Common myeloid progenitor, CD34-positive (primary cell): ENCODE measurements around the gene LIMCH1.

Experiments
- CTCF ChIA-PET: fragments of 350-600 bp; sonication (Branson Sonifier 250); formaldehyde crosslinking; loops from one replicate; lab custom pipeline; 2021; ENCODE audit warnings: antibody characterized with exemption; lab: Charles Lee
- POLR2A ChIA-PET: fragments of 350-600 bp; sonication (Branson Sonifier 250); formaldehyde crosslinking; loops from one replicate; lab custom pipeline; 2021; ENCODE audit warnings: antibody characterized with exemption; lab: Charles Lee
- DNase-seq, 3 donors: peaks; one replicate each; pipeline versions ENCODE4 v3.0.0 to v3.0.0-alpha.2; 2013
- H3K27ac ChIP-seq, 2 experiments: 1 replicate in 1 of 2; 2 replicates in 1 of 2; pipeline ENCODE4 v1.7.0; 2013; ENCODE audit warnings: inconsistent platforms in 2 of 2, low read length in 2 of 2, mild to moderate bottlenecking in 2 of 2, low read depth in 1 of 2, moderate library complexity in 1 of 2; ENCODE audit not compliant: severe bottlenecking in 2 of 2, insufficient read depth in 1 of 2, poor library complexity in 1 of 2
- H3K27me3 ChIP-seq, 5 experiments: replicated peaks in 2 of 5; 1 replicate in 3 of 5; 2 replicates in 2 of 5; pipeline versions ENCODE4 v1.6.1 to v1.7.0; 2013; ENCODE audit warnings: low read length in 4 of 5, mild to moderate bottlenecking in 2 of 5, moderate library complexity in 2 of 5, inconsistent platforms in 1 of 5; ENCODE audit not compliant: insufficient read depth in 5 of 5, control insufficient read depth in 4 of 5
- H3K36me3 ChIP-seq, 4 experiments: 1 replicate in 2 of 4; 2 replicates in 2 of 4; pipeline versions ENCODE4 v1.6.1 to v1.7.0; 2013; ENCODE audit warnings: low read length in 3 of 4, control low read depth in 1 of 4, mild to moderate bottlenecking in 1 of 4; ENCODE audit not compliant: control insufficient read depth in 4 of 4, insufficient read depth in 4 of 4
- H3K4me1 ChIP-seq, 4 experiments: 1 replicate in 3 of 4; 2 replicates in 1 of 4; pipeline versions ENCODE4 v1.6.1 to v1.7.1; 2013; ENCODE audit warnings: low read length in 3 of 4, mild to moderate bottlenecking in 3 of 4, control low read depth in 1 of 4, inconsistent platforms in 1 of 4, moderate library complexity in 1 of 4; ENCODE audit not compliant: control insufficient read depth in 4 of 4, insufficient read depth in 4 of 4; ENCODE audit errors: control extremely low read depth in 1 of 4
- H3K4me3 ChIP-seq, 7 experiments: 1 replicate in 4 of 7; 2 replicates in 3 of 7; pipeline versions ENCODE4 v1.5.1 to v1.7.0; 2013; ENCODE audit warnings: mild to moderate bottlenecking in 7 of 7, low read length in 6 of 7, moderate library complexity in 6 of 7, inconsistent platforms in 2 of 7, low read depth in 2 of 7, control low read depth in 1 of 7; ENCODE audit not compliant: insufficient read depth in 4 of 7, control insufficient read depth in 1 of 7; ENCODE audit errors: extremely low read depth in 1 of 7
- H3K9me3 ChIP-seq, 5 experiments: 1 replicate in 4 of 5; 2 replicates in 1 of 5; pipeline versions ENCODE4 v1.6.1 to v1.7.1; 2013; ENCODE audit warnings: low read length in 4 of 5, mild to moderate bottlenecking in 2 of 5, inconsistent platforms in 1 of 5, low read depth in 1 of 5, moderate library complexity in 1 of 5; ENCODE audit not compliant: control insufficient read depth in 4 of 5, insufficient read depth in 2 of 5; ENCODE audit errors: control extremely low read depth in 1 of 5
- whole genome bisulfite sequencing: methylation state at CpG from one replicate; pipeline ENCODE4 v1.1.5; 2013; ENCODE audit not compliant: insufficient coverage; 5-methylcytosine and 5-hydroxymethylcytosine counted together

LIMCH1 gene

DNA sequence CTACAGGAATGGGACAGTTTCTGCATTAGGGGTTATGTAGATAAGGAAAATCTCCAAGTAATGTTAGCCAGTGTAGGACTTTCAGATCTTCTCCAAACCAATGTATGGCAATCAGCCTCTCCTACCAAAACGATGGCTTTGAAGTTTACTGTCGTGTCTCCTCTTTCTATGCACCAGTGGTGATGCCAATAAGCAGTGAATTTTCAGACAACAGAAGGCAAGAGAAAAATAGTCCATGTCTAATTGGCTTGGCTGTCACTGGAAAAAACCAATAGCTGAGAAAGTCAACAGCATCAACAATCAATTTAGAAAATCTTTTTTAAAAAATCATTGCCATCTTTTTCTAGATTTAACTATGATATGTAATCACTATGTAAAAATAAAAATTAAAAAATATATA, 35.0 kb downstream of the LIMCH1 start:
- Histone ChIP-seq H3K9me3 (no peaks in the 10 kb centered on the region), H3K4me3 (peak overlapping the region in 2 of 7 experiments; percentile 59 to 62)
- 0% methylated on average over 2 of the region's 2 CpGs for WGBS

DNA sequence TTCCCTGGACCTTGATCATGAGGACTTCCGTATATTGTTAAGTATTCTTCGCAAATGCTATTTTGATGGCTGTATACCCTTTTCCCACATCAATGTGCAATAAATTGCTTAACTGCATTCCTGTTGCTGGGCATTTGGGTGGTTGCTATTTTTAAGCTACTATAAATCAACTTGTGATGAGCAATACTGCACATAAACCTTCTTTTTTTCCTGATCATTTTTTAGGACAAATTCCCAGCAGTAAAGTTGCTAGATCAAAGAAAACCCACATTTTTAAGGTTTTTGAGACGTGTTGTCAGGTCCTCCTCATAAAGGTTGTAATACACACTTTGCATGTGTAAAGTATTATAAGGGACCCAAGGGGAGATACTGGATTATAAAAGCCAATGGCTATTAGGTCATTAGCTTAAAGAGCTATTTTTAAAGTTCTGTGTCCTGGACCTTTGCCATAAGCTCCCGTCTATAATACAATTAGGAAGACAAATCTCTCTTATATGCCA, 35.6 kb downstream of the LIMCH1 start:
- POLR2A ChIA-PET, result no interaction called here
- CTCF ChIA-PET, result interaction anchor here (1.8 kb wide), 1 partner anchor 70 kb away, joined by 4 read pairs; no protein-coding TSS in a partner anchor
- no peak overlapping the region for H3K27ac ChIP-seq
- WGBS, result 80% methylated on average over 1 of the region's 4 CpGs
- no peak overlapping the region for H3K4me3 ChIP-seq
- H3K9me3 ChIP-seq, result no peaks in the 10 kb centered on the region
- no peak for DNase-seq
- H3K36me3 ChIP-seq, result peaks cover 0 to 3% (median 0%) of the 10 kb centered on the region in 4 experiments
- peaks cover 0 to 7% (median 2%) of the 10 kb centered on the region in 4 experiments for H3K4me1 ChIP-seq
- H3K27me3 ChIP-seq, result no peaks in the 10 kb centered on the region

More for the DNA sequence above, 35.0 kb downstream of the LIMCH1 start:
- no peak for DNase-seq
- Histone ChIP-seq H3K27ac (no peak overlapping the region), H3K36me3 (peaks cover 0 to 3% (median 0%) of the 10 kb centered on the region in 4 experiments), H3K4me1 (peaks cover 0 to 7% (median 2%) of the 10 kb centered on the region in 4 experiments), H3K27me3 (no peaks in the 10 kb centered on the region)
- POLR2A ChIA-PET, result no interaction called here
- CTCF ChIA-PET, result interaction anchor here (1.8 kb wide), 1 partner anchor 71 kb away, joined by 4 read pairs; no protein-coding TSS in a partner anchor

DNA sequence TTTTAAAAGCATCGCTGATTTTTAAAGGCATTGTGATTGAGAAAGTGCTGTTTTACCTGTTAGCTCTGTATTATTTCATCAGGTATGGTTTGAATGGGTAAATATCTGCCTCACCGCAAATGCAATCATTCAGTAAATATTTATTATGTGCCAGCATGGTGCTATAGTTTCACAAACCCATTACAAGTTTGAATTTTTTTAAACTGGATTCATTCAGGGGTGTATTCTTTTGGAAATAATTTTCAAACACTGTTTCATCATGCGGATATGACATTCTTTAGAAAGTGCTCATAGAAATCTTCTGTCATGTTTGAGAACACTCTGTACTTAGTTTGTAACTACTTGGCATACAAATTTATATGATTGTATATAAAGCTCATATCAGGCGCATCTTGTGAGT, 37.2 kb downstream of the LIMCH1 start:
- Histone ChIP-seq H3K9me3 (no peaks in the 10 kb centered on the region), H3K27ac (no peak overlapping the region), H3K4me1 (peaks cover 0 to 7% (median 2%) of the 10 kb centered on the region in 4 experiments), H3K36me3 (peaks cover 0 to 3% (median 0%) of the 10 kb centered on the region in 4 experiments), H3K4me3 (no peak overlapping the region), H3K27me3 (no peaks in the 10 kb centered on the region)
- WGBS, result 100% methylated on average over 1 of the region's 4 CpGs
- POLR2A ChIA-PET, result no interaction called here
- CTCF ChIA-PET, result interaction anchor here (1.1 to 1.3 kb wide), 2 partner anchors 12 to 56 kb away, joined by 3 read pairs; no protein-coding TSS in a partner anchor
- no peak for DNase-seq

DNA sequence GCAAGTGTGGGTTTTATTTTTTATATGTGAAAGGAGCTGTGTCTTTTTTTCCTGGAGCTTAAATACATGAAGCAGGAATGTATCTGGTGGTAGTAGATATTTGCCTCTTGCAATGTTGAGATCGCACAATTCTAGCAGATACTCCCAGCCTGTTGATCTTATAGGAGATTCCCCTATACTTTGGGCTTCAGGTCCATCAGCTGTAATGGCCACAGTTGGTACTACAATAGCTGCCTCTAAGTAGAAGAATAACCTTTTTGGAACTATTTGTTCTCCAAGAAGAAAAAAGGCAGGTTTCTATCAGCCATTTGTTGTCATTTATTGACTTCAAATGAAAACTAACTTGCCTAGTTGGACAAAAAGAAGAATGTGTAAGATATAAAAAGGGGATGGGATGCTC, 37.7 kb downstream of the LIMCH1 start:
- DNase-seq, result no peak
- H3K27ac ChIP-seq, result no peak overlapping the region
- H3K4me1 ChIP-seq, result peaks cover 0 to 7% (median 2%) of the 10 kb centered on the region in 4 experiments
- H3K27me3 ChIP-seq, result no peaks in the 10 kb centered on the region
- no CpG with 5 or more reads among the region's 1 CpG for WGBS
- H3K9me3 ChIP-seq, result no peaks in the 10 kb centered on the region
- CTCF ChIA-PET, result interaction anchor here (1.1 to 1.3 kb wide), 2 partner anchors 11 to 57 kb away, joined by 3 read pairs; no protein-coding TSS in a partner anchor
- no peak overlapping the region for H3K4me3 ChIP-seq
- POLR2A ChIA-PET, result no interaction called here
- peaks cover 0 to 3% (median 0%) of the 10 kb centered on the region in 4 experiments for H3K36me3 ChIP-seq

DNA sequence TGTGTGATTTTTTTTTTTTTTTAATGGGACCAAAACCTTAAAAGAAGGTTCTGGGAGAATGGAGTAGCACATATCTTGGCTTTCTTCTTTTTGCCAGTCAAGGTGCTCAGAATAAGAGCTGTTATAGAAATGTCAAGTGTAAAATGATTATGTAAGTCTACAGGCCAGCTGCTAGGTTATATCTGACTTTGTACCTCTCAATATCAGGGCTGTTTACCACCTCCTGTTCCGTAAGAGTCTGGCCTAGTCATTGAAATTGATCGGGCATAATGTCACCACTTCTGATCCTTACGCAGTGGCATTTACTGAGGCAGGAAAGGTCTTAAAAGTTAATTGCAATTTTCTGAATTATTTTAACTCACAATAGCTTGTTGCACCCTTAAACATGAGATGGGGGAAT, 41.1 kb downstream of the LIMCH1 start:
- POLR2A ChIA-PET, result interaction anchor here (0.6 kb wide), 1 partner anchor 31 kb away, joined by 4 read pairs; no protein-coding TSS in a partner anchor
- Histone ChIP-seq H3K4me1 (no peaks in the 10 kb centered on the region), H3K4me3 (no peak overlapping the region), H3K27me3 (no peaks in the 10 kb centered on the region), H3K9me3 (peaks cover 0 to 3% (median 0%) of the 10 kb centered on the region in 5 experiments), H3K27ac (no peak overlapping the region), H3K36me3 (peaks cover 0 to 3% (median 0%) of the 10 kb centered on the region in 4 experiments)
- WGBS, result 100% methylated on average over 3 of the region's 3 CpGs
- DNase-seq, result no peak
- CTCF ChIA-PET, result interaction anchor here (1.1 to 1.5 kb wide), 2 partner anchors 20 to 64 kb away, joined by 3 to 4 read pairs; no protein-coding TSS in a partner anchor

- Histone ChIP-seq H3K27ac (no peak overlapping the region), H3K4me1 (no peaks in the 10 kb centered on the region), H3K4me3 (no peak overlapping the region), H3K36me3 (peaks cover 0 to 3% (median 0%) of the 10 kb centered on the region in 4 experiments), H3K27me3 (no peaks in the 10 kb centered on the region), H3K9me3 (peaks cover 0 to 7% (median under 1%) of the 10 kb centered on the region in 5 experiments)
- CTCF ChIA-PET, result interaction anchor here (1.1 to 1.5 kb wide), 2 partner anchors 20 to 64 kb away, joined by 3 to 4 read pairs; no protein-coding TSS in a partner anchor
- POLR2A ChIA-PET, result no interaction called here
- WGBS, result 96% methylated on average over 5 of the region's 5 CpGs
- no peak for DNase-seq
Observed at GRCh38 chr4:41579526-41579925, 41.6 kb downstream of the LIMCH1 start.

DNA sequence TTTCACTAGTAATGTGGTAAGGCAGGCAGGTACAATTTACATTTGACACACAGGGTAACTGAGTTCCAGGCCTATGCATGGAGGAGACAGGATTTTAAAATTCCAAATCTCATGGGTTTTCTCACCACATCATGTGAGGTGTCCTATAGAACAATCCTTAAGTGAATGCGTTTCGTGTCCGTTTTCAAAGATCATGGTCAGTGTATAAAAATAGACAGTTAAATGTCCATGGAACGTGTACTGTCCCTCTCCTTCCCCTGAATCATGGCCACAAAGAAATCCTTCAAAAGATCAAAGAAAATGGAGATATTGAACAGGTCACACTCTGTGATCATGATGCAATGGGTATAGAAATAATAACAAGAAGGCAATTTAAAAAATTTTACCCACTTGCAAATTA, 42.0 kb downstream of the LIMCH1 start:
- ChIA-PET CTCF (interaction anchor here (0.9 to 1.5 kb wide), 2 partner anchors 19 to 30 kb away, joined by 3 read pairs; no protein-coding TSS in a partner anchor), POLR2A (no interaction called here)
- WGBS, result 100% methylated on average over 3 of the region's 4 CpGs
- peaks cover 0 to 3% (median 0%) of the 10 kb centered on the region in 4 experiments for H3K36me3 ChIP-seq
- H3K9me3 ChIP-seq, result peaks cover 0 to 12% (median 2%) of the 10 kb centered on the region in 5 experiments
- H3K27me3 ChIP-seq, result no peaks in the 10 kb centered on the region
- H3K4me3 ChIP-seq, result no peak overlapping the region
- DNase-seq, result no peak
- H3K4me1 ChIP-seq, result no peaks in the 10 kb centered on the region
- no peak overlapping the region for H3K27ac ChIP-seq
